PFSK-1 (cell line): Measurements from ENCODE around the gene MYO10.

ENCODE experiments used
- FOXP2 ChIP-seq: optimal IDR thresholded peaks from 2 replicates; pipeline ENCODE3; 2011; ENCODE audit warnings: borderline replicate concordance, control low read depth, inconsistent platforms; ENCODE audit not compliant: insufficient read depth; ENCODE audit errors: extremely low read length, extremely low read depth
- POLR2AphosphoS5 ChIP-seq: IDR thresholded peaks from 2 replicates; pipeline ENCODE4 v1.6.1; 2012; ENCODE audit warnings: low read depth, mild to moderate bottlenecking, control low read depth, low read length, moderate library complexity
- SIN3A ChIP-seq: IDR thresholded peaks from 2 replicates; pipeline ENCODE4 v1.6.1; 2012; ENCODE audit warnings: mild to moderate bottlenecking, low read length, moderate library complexity, borderline replicate concordance; ENCODE audit not compliant: insufficient read depth
- TAF1 ChIP-seq: IDR thresholded peaks from 2 replicates; pipeline ENCODE4 v1.6.1; 2012; ENCODE audit warnings: low read length, control low read depth, borderline replicate concordance; ENCODE audit not compliant: insufficient read depth
- TF ChIP-seq, protein P1 (sequence below), 2 experiments: IDR thresholded peaks; 2 replicates each; pipeline versions ENCODE4 v1.6.1 to v1.8.0; 2011 to 2012; ENCODE audit warnings: low read depth in 2 of 2, low read length in 2 of 2, control low read depth in 1 of 2, inconsistent platforms in 1 of 2, mild to moderate bottlenecking in 1 of 2, moderate library complexity in 1 of 2; ENCODE audit not compliant: insufficient read depth in 1 of 2

The MYO10 gene

DNA sequence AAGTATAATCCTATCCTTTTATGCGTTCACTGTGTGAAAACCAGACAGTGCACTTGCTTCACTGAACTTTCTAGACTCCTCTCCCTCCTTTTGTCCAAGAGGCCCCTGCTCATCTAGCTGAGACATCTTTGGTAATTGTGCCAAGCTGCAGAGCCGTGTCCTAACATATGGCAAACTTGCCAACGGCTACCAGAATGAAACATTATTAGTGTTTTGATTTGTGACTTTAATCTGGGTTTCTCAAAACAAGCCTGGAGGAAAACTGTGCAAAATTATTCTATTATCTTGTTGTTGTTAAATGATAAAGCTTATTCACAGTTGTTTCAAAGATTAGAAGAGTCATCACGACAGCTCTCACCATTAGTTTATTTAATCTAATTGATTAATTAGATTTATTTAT, 240.3 kb downstream of the MYO10 start:
- TF ChIP-seq POLR2AphosphoS5 (no peak), FOXP2 (no peak), TAF1 (no peak), SIN3A (no peak)
- TF ChIP-seq, protein P1, sequence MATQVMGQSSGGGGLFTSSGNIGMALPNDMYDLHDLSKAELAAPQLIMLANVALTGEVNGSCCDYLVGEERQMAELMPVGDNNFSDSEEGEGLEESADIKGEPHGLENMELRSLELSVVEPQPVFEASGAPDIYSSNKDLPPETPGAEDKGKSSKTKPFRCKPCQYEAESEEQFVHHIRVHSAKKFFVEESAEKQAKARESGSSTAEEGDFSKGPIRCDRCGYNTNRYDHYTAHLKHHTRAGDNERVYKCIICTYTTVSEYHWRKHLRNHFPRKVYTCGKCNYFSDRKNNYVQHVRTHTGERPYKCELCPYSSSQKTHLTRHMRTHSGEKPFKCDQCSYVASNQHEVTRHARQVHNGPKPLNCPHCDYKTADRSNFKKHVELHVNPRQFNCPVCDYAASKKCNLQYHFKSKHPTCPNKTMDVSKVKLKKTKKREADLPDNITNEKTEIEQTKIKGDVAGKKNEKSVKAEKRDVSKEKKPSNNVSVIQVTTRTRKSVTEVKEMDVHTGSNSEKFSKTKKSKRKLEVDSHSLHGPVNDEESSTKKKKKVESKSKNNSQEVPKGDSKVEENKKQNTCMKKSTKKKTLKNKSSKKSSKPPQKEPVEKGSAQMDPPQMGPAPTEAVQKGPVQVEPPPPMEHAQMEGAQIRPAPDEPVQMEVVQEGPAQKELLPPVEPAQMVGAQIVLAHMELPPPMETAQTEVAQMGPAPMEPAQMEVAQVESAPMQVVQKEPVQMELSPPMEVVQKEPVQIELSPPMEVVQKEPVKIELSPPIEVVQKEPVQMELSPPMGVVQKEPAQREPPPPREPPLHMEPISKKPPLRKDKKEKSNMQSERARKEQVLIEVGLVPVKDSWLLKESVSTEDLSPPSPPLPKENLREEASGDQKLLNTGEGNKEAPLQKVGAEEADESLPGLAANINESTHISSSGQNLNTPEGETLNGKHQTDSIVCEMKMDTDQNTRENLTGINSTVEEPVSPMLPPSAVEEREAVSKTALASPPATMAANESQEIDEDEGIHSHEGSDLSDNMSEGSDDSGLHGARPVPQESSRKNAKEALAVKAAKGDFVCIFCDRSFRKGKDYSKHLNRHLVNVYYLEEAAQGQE (IDR thresholded peaks at IDR 0.05; ENCODE audit: insufficient read depth in 1 of 2, low read depth in 2 of 2, low read length in 2 of 2), result no peak

DNA sequence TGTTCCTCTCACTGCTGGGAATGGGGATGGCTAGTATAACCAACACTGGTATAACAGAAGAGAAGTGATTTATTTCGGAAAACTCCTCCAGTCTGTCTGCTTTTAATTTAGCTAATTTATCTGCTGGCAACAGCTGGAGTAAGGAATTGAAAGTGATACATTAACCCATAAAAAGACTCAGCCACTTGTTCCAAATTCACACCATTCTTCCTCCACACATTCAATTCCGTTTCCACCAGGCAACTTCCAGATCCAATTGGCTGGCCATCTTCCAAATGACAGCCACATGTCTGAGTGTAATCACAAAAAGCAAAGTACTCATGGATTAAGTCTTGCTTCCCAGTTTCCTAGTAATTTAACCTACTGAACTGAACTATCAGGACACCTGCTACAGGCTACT, 242.2 kb downstream of the MYO10 start:
- TF ChIP-seq TAF1, result no peak
- TF ChIP-seq FOXP2, result no peak
- no peak for TF ChIP-seq SIN3A
- TF ChIP-seq, protein P1 (IDR thresholded peaks at IDR 0.05; ENCODE audit: insufficient read depth in 1 of 2, low read depth in 2 of 2, low read length in 2 of 2), result no peak
- no peak for TF ChIP-seq POLR2AphosphoS5

DNA sequence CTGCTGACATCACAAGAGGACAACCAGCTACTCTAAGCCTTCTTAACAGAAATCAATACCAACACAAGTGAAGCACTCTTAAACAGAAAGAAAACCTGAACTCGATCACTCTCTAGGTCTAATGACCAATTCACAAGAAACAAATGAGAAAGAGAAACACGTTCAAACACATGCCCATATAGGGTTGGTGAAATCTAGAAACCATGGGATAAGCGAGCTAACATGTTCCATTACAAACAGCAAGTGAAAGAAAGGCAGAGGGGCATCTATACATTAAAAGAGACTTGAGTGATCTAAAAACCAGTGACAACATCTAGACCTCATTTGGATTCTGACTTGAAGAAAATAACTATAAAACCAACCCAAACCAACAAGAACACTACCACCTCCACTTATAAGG, 244.4 kb downstream of the MYO10 start:
- no peak for TF ChIP-seq FOXP2
- TF ChIP-seq SIN3A, result no peak
- TF ChIP-seq TAF1, result no peak
- TF ChIP-seq POLR2AphosphoS5, result no peak
- TF ChIP-seq, protein P1 (IDR thresholded peaks at IDR 0.05; ENCODE audit: insufficient read depth in 1 of 2, low read depth in 2 of 2, low read length in 2 of 2), result no peak

DNA sequence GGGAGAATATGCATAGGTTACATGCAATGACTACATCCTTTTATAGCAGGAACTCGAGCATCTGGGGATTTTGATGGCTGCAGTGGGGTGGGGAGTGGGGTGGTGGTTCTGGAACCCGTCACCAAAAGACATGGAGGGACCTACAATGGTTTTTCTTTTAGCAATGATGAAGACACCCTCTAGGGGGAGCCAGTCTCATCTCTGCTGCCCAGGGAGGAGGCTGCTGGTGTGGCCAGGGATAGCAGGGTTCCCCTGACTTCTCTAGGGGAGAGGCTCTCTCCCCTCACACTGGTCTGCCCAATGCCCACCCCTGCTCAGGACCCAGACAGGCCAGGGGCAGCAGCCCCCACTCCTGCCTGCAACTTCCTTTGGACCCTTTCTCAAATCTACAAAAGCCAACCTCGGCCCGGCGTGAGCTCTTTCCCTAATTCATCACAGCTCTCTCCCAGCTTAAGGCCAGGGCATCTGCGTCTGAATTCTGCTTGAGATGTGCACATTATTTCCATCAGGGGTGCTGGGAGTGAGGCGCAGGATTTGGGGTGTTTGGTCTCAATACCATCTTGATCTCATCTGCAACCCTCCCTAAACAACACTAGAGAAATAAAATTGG, 245.7 kb downstream of the MYO10 start:
- TF ChIP-seq FOXP2 (no peak), TAF1 (no peak), POLR2AphosphoS5 (no peak), SIN3A (no peak)
- TF ChIP-seq, protein P1 (IDR thresholded peaks at IDR 0.05; ENCODE audit: insufficient read depth in 1 of 2, low read depth in 2 of 2, low read length in 2 of 2), result no peak

DNA sequence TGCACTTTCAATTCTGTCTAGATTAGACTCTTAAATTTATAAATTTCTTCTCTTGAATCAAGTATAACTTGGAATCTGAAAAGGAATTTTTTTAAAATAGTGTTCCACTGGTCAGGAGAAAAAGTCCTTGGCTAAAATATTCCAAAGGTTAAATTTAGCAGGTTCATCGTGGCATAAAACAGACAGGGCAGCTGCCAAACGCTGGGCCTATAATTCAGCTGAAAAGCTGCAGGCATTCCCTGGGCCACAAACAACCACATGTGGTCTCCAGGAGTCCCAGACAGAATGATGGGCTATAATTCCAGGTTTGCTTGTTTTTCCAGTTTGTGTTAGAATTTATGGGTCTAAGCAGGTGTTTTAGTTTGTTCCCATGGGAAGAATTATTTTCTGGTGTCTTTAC, 248.2 kb downstream of the MYO10 start:
- TF ChIP-seq, protein P1 (IDR thresholded peaks at IDR 0.05; ENCODE audit: insufficient read depth in 1 of 2, low read depth in 2 of 2, low read length in 2 of 2), result no peak
- TF ChIP-seq TAF1 (no peak), POLR2AphosphoS5 (no peak), FOXP2 (no peak), SIN3A (no peak)
